ENCODE data around the gene DBET.
"Not testable (repeated sequence)": the region's sequence is repeated elsewhere in the genome, so short reads cannot be mapped to it uniquely, and the experiment has no call there.

Gene DBET

GRCh38 chr4:190049378-190050239 is 14.7 kb upstream of the DBET start:
- DNase-seq (ENCODE audit: low read depth in 2 of 2), result not testable (repeated sequence)

GRCh38 chr4:190058997-190059396 is 5.3 kb upstream of the DBET start:
- not testable (repeated sequence) for DNase-seq (ENCODE audit: low read depth in 2 of 2)

GRCh38 chr4:190064805-190065204 is 503 bp downstream of the DBET start:
- not testable (repeated sequence) for DNase-seq (ENCODE audit: low read depth in 2 of 2)

GRCh38 chr4:190068351-190068750 is 4.0 kb downstream of the DBET start:
- DNase-seq (ENCODE audit: low read depth in 2 of 2), result not testable (repeated sequence)

- DNase-seq (ENCODE audit: low read depth in 2 of 2), result not testable (repeated sequence)
Observed at GRCh38 chr4:190093052-190093451, 28.8 kb downstream of the DBET start.

GRCh38 chr4:190094031-190094430 is 29.7 kb downstream of the DBET start:
- not testable (repeated sequence) for DNase-seq (ENCODE audit: low read depth in 2 of 2)

- not testable (repeated sequence) for DNase-seq (ENCODE audit: low read depth in 2 of 2)
Observed at GRCh38 chr4:190095335-190095734, 31.0 kb downstream of the DBET start.

GRCh38 chr4:190099605-190100004 is 35.3 kb downstream of the DBET start:
- not testable (repeated sequence) for DNase-seq (ENCODE audit: low read depth in 2 of 2)

- not testable (repeated sequence) for DNase-seq (ENCODE audit: low read depth in 2 of 2)
Observed at GRCh38 chr4:190101525-190101924, 37.2 kb downstream of the DBET start.

GRCh38 chr4:190106191-190106590 is 41.9 kb downstream of the DBET start:
- not testable (repeated sequence) for DNase-seq (ENCODE audit: low read depth in 2 of 2)

GRCh38 chr4:190106611-190107480 is 42.5 kb downstream of the DBET start:
- DNase-seq (ENCODE audit: low read depth in 2 of 2), result not testable (repeated sequence)

- DNase-seq (ENCODE audit: low read depth in 2 of 2), result not testable (repeated sequence)
Observed at GRCh38 chr4:190107766-190108485, 43.6 kb downstream of the DBET start.

GRCh38 chr4:190108756-190109155 is 44.5 kb downstream of the DBET start:
- not testable (repeated sequence) for DNase-seq (ENCODE audit: low read depth in 2 of 2)

GRCh38 chr4:190109390-190110011 is 45.2 kb downstream of the DBET start:
- DNase-seq (ENCODE audit: low read depth in 2 of 2), result not testable (repeated sequence)

- not testable (repeated sequence) for DNase-seq (ENCODE audit: low read depth in 2 of 2)
Observed at GRCh38 chr4:190110033-190110432, 45.7 kb downstream of the DBET start.

GRCh38 chr4:190110570-190111295 is 46.4 kb downstream of the DBET start:
- DNase-seq (ENCODE audit: low read depth in 2 of 2), result not testable (repeated sequence)

GRCh38 chr4:190112879-190113278 is 48.6 kb downstream of the DBET start:
- not testable (repeated sequence) for DNase-seq (ENCODE audit: low read depth in 2 of 2)

GRCh38 chr4:190114991-190115390 is 50.7 kb downstream of the DBET start:
- DNase-seq (ENCODE audit: low read depth in 2 of 2), result not testable (repeated sequence)

Measured in stimulated activated CD4-positive, alpha-beta T cell treated with anti-CD3 and anti-CD28 coated beads, Interleukin-1b, Interleukin-23, amount 100 ng/mL, for 4 hours (primary cell).